KOPT-K1 (cell line): ENCODE data around the gene CHCHD3.

Experiments
- H3K27ac ChIP-seq: fragments of 200-600 bp; sonication (generic); 2 replicates; pipeline ENCODE4 v1.5.1; 2016; ENCODE audit warnings: antibody characterized with exemption, mild to moderate bottlenecking, low read depth, low read length; ENCODE audit not compliant: poor library complexity, severe bottlenecking
- H3K36me3 ChIP-seq: fragments of 200-600 bp; sonication (generic); 2 replicates; pipeline ENCODE4 v1.5.1; 2017; ENCODE audit warnings: antibody characterized with exemption, mild to moderate bottlenecking, low read length, moderate library complexity; ENCODE audit not compliant: insufficient read depth
- H3K9me3 ChIP-seq: fragments of 200-600 bp; sonication (generic); 2 replicates; pipeline ENCODE4 v1.5.1; 2017; ENCODE audit warnings: antibody characterized with exemption, low read length, mild to moderate bottlenecking; ENCODE audit not compliant: insufficient read depth, poor library complexity, severe bottlenecking

Gene CHCHD3

DNA sequence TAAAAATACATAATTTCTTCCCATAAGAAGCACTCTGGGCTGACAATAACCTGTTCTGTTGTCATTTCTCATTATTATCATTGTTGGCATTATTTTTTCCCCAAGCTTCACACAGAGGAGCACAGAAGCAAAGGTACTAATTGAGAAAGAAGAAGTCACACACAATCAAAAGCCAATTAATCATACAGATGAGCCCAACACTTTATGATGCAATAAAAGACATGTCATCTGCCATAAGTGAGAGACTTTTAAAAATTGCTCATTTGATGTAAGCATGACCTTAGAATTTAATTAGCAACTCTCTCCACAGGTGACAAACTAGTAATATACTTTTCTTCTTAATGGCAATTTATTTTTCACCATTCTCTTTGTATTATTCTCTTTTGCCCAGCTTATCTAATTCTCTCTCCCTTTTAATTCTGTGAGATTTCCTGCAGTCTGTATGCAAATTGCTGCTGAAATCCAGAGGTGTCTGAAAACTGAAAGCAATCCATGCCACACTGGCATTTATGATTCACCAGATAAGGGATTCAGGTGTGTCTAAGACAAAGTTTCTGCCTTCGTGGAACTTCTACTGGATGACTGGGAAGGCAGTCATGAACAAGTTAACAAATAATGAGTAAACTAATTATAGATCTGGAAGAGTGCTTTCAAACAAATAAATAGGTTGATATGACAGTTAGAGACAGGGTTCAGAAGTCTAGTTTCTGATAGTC lies 203.5 kb downstream of the CHCHD3 start:
- H3K9me3 ChIP-seq = no peaks in the 10 kb centered on the region
- H3K27ac ChIP-seq = no peak overlapping the region
- H3K36me3 ChIP-seq = peaks cover 9% of the 10 kb centered on the region; the same call in 1 of the 2 replicates

DNA sequence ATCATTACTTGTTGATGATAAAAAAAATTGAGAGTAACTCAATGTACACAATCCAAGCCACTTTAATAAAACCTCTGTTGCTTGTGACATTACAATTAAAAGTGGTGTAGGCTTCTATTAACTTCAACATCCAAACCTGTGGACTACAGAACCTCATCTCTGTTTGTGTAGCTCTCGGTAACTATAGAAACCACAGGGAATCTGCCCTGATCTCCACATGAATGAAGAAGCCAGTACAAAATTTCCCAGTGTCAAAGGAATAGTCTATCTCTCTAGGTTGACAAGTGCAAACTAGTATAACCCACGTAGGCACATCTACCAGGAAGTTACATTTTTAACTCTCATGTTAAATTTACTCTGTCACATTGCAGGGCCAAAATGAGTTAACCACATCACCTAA lies 204.3 kb downstream of the CHCHD3 start:
- peaks cover 7% of the 10 kb centered on the region; the same call in 1 of the 2 replicates for H3K36me3 ChIP-seq
- H3K9me3 ChIP-seq = no peaks in the 10 kb centered on the region
- H3K27ac ChIP-seq = no peak overlapping the region

DNA sequence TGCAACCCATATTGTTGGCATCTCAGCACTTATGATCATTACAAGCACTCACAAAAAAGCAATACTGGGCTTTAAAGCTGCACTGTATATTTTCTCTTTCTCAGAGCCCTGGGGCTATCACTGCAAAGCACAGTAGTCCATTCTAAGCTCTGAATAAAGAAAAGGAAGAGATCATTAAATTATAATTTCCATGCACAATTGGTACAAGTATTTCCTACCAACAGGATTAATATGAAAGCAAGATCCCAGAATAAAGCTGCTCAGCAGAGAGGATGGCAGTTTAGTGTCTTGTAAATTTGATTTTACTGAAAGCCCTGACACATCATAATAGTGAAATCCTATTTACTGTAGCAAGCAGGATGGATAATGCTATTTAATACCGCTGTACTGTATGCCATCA lies 205.3 kb downstream of the CHCHD3 start:
- peaks cover 4% of the 10 kb centered on the region; the same call in 1 of the 2 replicates for H3K36me3 ChIP-seq
- no peaks in the 10 kb centered on the region for H3K9me3 ChIP-seq
- H3K27ac ChIP-seq = no peak overlapping the region

DNA sequence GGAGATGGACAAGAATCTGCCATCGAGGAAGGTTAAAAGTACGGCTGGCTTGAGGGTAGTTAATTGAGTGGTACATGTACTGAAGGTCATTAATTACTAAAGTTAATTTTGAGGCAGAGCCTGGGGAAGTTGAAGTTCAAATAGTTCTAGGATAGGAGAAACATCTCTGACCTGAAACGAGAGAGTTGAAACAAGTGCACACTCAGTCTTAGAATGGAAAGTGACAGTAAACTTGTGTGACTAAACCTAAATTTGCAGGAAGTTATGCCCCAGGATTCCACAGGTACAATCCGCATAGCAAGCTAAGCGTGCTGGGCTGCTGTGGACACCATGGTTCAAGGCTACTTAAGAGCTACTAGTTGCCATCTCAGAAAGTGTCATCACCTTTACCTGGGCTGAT lies 209.9 kb downstream of the CHCHD3 start:
- peaks cover 4% of the 10 kb centered on the region; the same call in 1 of the 2 replicates for H3K36me3 ChIP-seq
- no peak overlapping the region for H3K27ac ChIP-seq
- no peaks in the 10 kb centered on the region for H3K9me3 ChIP-seq

DNA sequence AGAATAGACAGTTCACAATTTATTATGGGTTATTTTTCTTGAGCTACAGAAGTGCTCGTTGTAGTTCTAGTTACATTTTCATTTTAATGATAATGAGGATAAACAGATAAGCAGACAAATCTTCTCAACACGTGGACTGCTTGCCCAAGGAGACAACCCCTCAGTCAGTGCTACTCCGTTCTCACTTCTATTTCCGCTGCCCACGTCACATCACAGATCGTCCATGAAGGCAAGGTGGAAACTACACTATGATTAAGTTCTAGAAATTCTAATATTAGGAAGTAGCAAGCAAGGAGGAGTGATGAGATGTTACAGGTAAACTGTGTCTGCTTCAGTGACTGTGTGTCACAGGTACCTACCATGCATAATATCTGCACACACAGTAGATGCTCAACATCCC lies 210.5 kb downstream of the CHCHD3 start:
- Histone ChIP-seq H3K9me3 (no peaks in the 10 kb centered on the region), H3K36me3 (peaks cover 4% of the 10 kb centered on the region; the same call in 1 of the 2 replicates), H3K27ac (no peak overlapping the region)

DNA sequence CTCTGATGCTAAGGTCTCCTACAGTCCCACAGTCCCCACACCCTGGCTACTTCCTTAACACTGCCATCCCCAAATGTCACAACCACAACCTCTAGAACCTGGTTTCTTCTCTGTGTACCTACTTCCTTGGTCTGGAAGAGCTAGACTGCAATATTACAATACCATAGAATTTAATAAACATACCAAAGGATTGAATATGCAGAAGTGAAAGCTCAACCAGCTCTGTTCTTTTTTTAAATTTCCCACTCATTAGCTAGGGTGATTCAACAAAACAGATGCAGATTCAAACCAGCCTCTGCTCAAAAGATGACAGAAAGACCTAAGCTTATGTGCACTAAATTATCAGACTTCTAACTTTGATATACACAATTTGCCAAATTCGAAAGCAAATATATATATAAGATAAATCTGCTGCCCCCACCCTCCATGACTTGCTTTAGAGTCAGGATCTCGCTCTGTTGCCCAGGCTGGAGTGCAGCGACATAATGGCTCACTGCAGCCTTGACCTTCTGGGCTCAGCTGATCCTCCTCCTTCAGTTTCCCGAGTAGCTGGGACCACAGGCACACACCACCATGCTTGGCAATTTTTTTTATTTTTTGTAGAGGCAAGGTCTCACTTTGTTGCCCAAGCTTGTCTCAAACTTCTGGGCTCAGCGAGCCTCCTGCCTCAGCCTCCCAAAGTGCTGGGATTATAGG lies 212.6 kb downstream of the CHCHD3 start:
- Histone ChIP-seq H3K27ac (no peak overlapping the region), H3K36me3 (peaks cover 5% of the 10 kb centered on the region; the same call in 1 of the 2 replicates), H3K9me3 (no peaks in the 10 kb centered on the region)

DNA sequence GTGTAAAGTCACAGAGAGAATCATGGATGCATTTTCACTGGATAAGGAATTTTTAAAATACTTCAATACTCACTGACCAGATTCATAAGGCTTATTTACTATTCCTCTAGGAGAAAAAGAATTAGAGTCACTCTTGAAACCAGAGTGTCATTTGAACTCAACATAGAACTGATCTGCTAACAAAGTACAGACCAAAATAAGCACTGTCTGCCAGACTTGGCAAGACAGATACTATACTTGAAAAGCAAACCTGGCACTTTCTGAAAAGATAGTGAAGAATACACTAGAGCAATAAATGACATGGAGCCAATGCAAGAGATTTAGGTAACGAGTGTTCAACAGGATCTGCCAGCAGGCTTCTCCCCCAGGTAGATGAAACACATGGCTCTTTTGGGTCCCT lies 215.3 kb downstream of the CHCHD3 start:
- H3K9me3 ChIP-seq = peaks cover 11% of the 10 kb centered on the region
- peaks cover 5% of the 10 kb centered on the region; the same call in 1 of the 2 replicates for H3K36me3 ChIP-seq
- H3K27ac ChIP-seq = no peak overlapping the region

DNA sequence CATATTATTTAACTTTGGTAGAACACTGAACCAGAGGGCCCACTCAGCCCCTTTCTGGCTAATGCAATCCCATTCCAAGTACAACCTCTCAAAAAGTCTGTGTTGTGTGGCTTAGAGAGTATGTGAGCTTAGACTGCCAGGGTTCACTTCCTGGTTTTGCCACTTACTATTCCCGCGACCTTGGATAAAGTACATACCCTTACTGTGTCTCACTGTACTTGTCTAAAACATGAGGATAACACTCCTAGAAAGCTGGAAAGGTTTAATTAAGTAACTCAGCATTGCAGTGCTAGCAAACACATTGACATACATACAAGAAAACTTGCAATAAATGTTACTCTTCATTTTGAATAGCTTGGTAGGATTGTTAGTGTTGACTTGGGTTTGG lies 215.8 kb downstream of the CHCHD3 start:
- H3K36me3 ChIP-seq = peaks cover 5% of the 10 kb centered on the region; the same call in 1 of the 2 replicates
- H3K27ac ChIP-seq = no peak overlapping the region
- H3K9me3 ChIP-seq = peaks cover 11% of the 10 kb centered on the region

DNA sequence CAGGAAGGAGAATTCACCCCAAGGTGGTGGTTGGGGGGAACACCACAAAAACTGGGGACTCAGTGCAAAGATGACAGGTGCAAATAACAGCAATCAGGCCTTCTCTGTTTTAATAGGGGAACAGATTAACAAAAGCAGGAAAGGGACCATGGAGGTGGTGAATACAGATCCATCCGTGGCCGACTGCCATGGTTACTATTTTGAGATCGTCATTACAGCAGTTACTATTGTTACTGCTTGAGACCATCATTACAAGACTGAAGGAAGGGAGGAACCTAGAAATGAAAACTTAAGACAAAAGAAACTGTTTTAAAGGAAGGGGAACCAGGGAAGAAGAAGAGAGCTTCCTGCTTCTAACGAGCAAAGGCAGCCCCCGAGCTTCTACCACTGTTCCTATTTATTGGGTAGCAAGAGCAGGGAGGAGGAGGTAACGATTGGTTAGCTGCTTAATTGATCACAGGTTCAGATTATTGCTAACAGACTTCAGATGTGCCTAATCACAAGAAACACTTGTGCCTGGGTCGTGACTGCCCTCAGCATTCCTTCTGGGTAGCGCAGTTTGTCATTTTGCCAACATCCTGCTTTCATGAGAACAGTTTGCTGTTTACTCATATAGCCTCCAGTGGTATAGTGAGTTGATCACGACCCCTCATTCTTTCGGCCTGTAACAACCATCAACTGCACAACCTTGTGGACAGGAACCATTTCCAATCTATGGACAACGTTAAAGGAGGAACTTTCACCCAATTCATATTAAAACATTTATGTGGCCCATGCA lies 216.3 kb downstream of the CHCHD3 start:
- Histone ChIP-seq H3K27ac (no peak overlapping the region), H3K9me3 (peaks cover 11% of the 10 kb centered on the region), H3K36me3 (peaks cover 5% of the 10 kb centered on the region; the same call in 1 of the 2 replicates)

DNA sequence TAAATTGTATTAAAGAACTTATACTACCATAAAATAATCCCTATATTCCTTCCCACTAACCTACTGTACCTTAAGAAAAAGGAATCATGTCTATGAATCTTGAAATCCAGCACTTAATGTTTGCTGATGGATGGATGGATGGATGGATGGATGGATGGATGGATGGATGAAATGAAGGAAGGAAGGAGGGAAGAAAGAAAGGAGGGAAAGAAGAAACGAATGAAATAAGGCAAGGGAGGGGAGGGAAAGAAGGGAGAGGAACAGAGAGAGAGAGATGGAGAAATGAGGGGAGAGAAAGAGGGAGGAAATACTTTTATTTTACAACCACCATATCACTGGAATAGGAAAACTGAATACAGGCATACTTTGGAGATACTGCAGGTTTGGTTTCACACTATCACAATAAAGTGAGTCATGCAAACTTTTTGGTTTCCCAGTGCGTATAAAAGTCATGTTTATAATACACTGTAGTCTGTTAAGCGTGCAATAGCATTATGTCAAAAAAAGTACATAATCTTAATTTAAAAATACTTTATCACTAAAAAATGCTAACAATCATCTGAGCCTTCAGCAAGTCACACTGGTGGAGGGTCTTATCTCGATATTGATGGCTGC lies 219.8 kb downstream of the CHCHD3 start:
- Histone ChIP-seq H3K36me3 (peaks cover 10% of the 10 kb centered on the region; the same call in 1 of the 2 replicates), H3K9me3 (peaks cover 11% of the 10 kb centered on the region), H3K27ac (no peak overlapping the region)

DNA sequence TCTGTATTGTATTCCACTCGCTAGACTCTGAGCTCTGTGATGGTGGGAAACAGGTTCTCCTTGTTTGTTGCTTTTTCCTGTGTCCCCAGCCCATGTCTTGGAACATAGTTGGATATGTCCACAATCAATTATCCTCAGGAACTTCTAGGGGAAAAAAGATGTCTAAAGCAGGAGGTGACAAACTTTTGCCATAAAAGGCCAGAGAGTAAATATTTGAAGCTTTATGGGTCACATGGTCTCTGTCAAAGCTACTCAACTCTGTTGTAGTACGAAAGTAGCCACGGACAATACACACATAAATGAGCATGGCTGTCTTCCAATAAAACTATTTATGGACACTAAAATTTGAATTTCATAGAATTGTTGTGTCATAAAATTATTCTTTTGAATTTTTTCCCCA lies 220.5 kb downstream of the CHCHD3 start:
- no peak overlapping the region for H3K27ac ChIP-seq
- peaks cover 10% of the 10 kb centered on the region; the same call in 1 of the 2 replicates for H3K36me3 ChIP-seq
- H3K9me3 ChIP-seq = peaks cover 11% of the 10 kb centered on the region

DNA sequence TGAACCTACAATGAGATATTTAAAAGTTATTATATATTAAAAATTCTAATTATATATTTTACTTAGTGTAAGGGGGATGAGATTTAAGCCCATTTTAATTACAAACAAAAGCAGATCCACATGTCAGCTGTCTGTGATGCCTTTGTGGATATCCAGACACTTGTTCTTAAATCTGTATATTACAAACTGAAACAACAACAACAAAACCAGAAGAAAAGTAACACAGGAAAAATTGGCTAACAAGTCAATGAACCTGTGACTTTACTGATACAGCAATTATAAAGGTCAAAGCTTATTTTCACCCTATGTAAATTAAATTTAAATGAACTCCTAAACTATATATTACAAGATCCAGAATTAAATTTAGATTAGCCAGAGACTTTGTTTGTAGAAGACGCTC lies 222.7 kb downstream of the CHCHD3 start:
- Histone ChIP-seq H3K36me3 (peaks cover 5% of the 10 kb centered on the region; the same call in 1 of the 2 replicates), H3K27ac (no peak overlapping the region), H3K9me3 (peaks cover 11% of the 10 kb centered on the region)

DNA sequence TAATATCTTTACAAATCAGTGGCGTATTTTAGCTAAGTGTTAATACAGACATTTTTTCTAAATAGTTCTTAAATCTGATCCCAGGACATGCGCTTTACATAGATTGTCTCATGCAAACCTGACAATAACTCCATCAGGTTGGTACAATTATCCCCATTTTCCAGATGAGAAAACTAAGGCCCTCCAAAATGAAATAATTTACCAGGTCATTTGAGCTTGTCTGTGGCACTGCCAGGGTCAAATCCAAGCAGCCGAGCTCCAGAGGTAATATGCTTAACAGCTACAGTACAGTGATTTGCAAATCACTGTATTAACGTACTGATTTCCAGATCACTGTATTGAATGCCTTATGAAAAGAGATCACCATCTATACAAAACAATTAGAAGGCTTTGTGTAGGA lies 223.1 kb downstream of the CHCHD3 start:
- no peak overlapping the region for H3K27ac ChIP-seq
- peaks cover 5% of the 10 kb centered on the region; the same call in 1 of the 2 replicates for H3K36me3 ChIP-seq
- peaks cover 8% of the 10 kb centered on the region for H3K9me3 ChIP-seq

DNA sequence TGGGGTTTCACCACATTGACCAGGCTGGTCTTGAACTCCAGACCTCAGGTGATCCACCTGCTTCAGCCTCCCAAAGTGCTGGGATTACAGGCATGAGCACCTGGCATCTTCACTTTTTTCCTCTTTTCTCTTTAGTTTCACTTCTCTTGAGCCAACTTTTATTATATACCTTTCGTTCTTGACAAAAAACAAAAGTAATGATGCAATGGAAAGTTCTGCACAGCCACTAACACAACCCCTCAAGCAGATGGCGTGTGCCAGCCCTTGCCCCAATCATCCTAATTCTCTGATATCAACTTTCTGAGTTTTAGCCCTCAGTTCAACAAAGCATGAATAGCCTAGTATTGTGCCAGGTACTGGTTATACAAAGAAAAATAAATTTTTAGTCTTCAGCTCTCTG lies 223.6 kb downstream of the CHCHD3 start:
- Histone ChIP-seq H3K27ac (no peak overlapping the region), H3K9me3 (peaks cover 3% of the 10 kb centered on the region), H3K36me3 (peaks cover 5% of the 10 kb centered on the region; the same call in 1 of the 2 replicates)

DNA sequence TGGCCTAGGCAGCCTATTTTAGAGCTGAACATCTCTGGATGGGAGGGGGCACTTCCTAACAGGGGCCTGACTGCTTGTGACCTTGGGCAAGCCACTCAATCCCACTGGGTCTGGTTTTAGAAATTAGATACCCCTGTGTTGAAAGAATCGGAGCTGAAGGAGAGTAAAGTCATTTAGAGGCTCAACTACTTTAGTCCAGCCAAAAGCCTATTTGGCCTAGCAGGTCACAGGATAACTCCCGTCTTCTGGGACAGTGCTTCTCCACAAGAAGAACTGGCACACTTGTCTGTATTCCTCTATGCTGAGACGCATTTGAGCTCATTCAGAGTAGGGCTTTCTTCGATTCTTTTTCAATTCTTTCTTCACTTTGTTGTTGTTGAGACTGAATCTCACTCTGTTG lies 224.2 kb downstream of the CHCHD3 start:
- H3K27ac ChIP-seq = no peak overlapping the region
- H3K36me3 ChIP-seq = peaks cover 5% of the 10 kb centered on the region; the same call in 1 of the 2 replicates
- H3K9me3 ChIP-seq = no peaks in the 10 kb centered on the region
